GM23248 (cell line): ENCODE results near the gene THSD4. TPM values are rescaled to one million over a fixed set of nuclear protein-coding genes. Genes with fewer than 3 reads are reported as not detected.

Source experiments
- DNase-seq: peaks from one replicate; pipeline ENCODE4 v3.0.0-alpha.2; 2015
- H2AFZ ChIP-seq: fragments of 200-600 bp; sonication (generic); 2 replicates; pipeline ENCODE4 v1.6.1; 2016; ENCODE audit warnings: antibody characterized with exemption
- H3F3A ChIP-seq: fragments of 200-600 bp; sonication (generic); 2 replicates; pipeline ENCODE4 v1.6.1; 2016; ENCODE audit warnings: mild to moderate bottlenecking, antibody characterized with exemption, mixed run types; ENCODE audit not compliant: insufficient read depth
- H3K27ac ChIP-seq: fragments of 200-600 bp; sonication (generic); 2 replicates; pipeline ENCODE4 v1.5.1; 2016; ENCODE audit warnings: mild to moderate bottlenecking
- H3K27me3 ChIP-seq: fragments of 200-600 bp; sonication (generic); replicated peaks from 2 replicates; pipeline ENCODE4 v1.6.1; 2016; ENCODE audit warnings: mild to moderate bottlenecking; ENCODE audit not compliant: insufficient read depth
- H3K36me3 ChIP-seq: fragments of 200-600 bp; sonication (generic); 2 replicates; pipeline ENCODE4 v1.6.1; 2016; ENCODE audit warnings: low read depth, mild to moderate bottlenecking
- H3K4me1 ChIP-seq: fragments of 200-600 bp; sonication (generic); 2 replicates; pipeline ENCODE4 v1.6.1; 2016; ENCODE audit warnings: mild to moderate bottlenecking; ENCODE audit not compliant: insufficient read depth
- H3K4me2 ChIP-seq: fragments of 200-600 bp; sonication (generic); one replicate; pipeline ENCODE4 v1.6.1; 2016; ENCODE audit warnings: mild to moderate bottlenecking; ENCODE audit not compliant: unreplicated experiment
- H3K4me3 ChIP-seq: fragments of 200-600 bp; sonication (generic); 2 replicates; pipeline ENCODE4 v1.5.1; 2016; ENCODE audit warnings: mild to moderate bottlenecking
- H3K79me2 ChIP-seq: fragments of 200-600 bp; sonication (generic); 2 replicates; pipeline ENCODE4 v1.6.1; 2016; ENCODE audit warnings: mild to moderate bottlenecking; ENCODE audit not compliant: insufficient read depth
- H3K9ac ChIP-seq: fragments of 200-600 bp; sonication (generic); 2 replicates; pipeline ENCODE4 v1.6.1; 2016; ENCODE audit warnings: mild to moderate bottlenecking
- H3K9me2 ChIP-seq: fragments of 200-600 bp; sonication (generic); 2 replicates; pipeline ENCODE4 v1.6.1; 2016; ENCODE audit warnings: mixed run types, mild to moderate bottlenecking, moderate library complexity; ENCODE audit not compliant: insufficient read depth
- H3K9me3 ChIP-seq: fragments of 200-600 bp; sonication (generic); one replicate; pipeline ENCODE4 v1.6.1; 2017; ENCODE audit warnings: low read depth
- H4K20me1 ChIP-seq: fragments of 200-600 bp; sonication (generic); 2 replicates; pipeline ENCODE4 v1.6.0; 2016; ENCODE audit not compliant: insufficient read depth
- EZH2 ChIP-seq: fragments of 200-600 bp; sonication (generic); IDR thresholded peaks from 2 replicates; pipeline ENCODE4 v1.6.1; 2018; ENCODE audit warnings: antibody characterized with exemption, mild to moderate bottlenecking; ENCODE audit not compliant: insufficient read depth, poor library complexity, severe bottlenecking
- EZH2phosphoT487 ChIP-seq: fragments of 200-600 bp; sonication (generic); IDR thresholded peaks from 2 replicates; pipeline ENCODE4 v1.6.1; 2018; ENCODE audit warnings: antibody characterized with exemption, moderate library complexity, mild to moderate bottlenecking, low read depth; ENCODE audit not compliant: insufficient read depth
- WGBS, 2 experiments: methylation state at CpG; one replicate each; pipeline ENCODE4 v1.1.6; 2015 to 2017; ENCODE audit warnings: low lambda C conversion rate in 2 of 2, low coverage in 1 of 2; ENCODE audit errors: missing lambda C conversion rate in 2 of 2; 5-methylcytosine and 5-hydroxymethylcytosine counted together
- in situ Hi-C: fragments of 300-500 bp; cut with MboI; formaldehyde crosslinking; loops from 2 replicates; pipeline ENCODE4 v1.15.0; 2020
- polyA plus RNA-seq: library from polyadenylated mRNA; unstranded; fragments of >200 nt; fragmentation: Nextera tagmentation; extraction: Ambion mirVana; gene quantifications from 2 replicates; pipeline ENCODE4 v1.2.1, GENCODE V29; 2016
- total RNA-seq: library from RNA; depleted of rRNA; stranded (reverse); fragments of >200 nt; shearing (Covaris generic); gene quantifications from 2 replicates; pipeline ENCODE4 v1.2.3, GENCODE V29; 2014

Gene THSD4
- total and polyA plus RNA-seq, 2 experiments from 2014 or later, result 14.2 to 58.9 TPM

DNA sequence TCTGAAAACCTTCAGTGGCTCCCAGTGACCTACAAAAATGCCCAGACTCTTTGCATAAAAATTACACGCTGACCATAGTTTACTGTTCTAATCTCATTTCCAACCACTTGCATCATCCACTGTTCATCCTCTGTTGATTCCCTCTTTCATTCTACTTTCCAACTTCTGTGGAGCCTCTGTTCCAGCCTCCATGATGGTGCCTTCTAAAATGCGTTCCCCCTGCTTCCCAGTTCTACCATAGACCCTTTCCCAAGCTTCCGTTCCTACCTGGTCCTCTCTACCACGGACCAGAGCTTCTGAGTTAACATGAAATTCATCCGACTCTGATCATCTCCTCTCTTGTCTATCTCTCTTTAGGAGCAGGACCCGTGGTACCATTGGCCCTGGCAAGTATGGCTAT, 127.0 kb downstream of the THSD4 start:
- no peaks in the 10 kb centered on the region for H3K79me2 ChIP-seq
- no peaks in the 10 kb centered on the region for H4K20me1 ChIP-seq
- DNase-seq, result no peak
- H2AFZ ChIP-seq, result no peak overlapping the region
- no peak overlapping the region for H3K4me3 ChIP-seq
- no peaks in the 10 kb centered on the region for H3K9me3 ChIP-seq
- no peak overlapping the region for H3K4me2 ChIP-seq
- WGBS, 2 experiments, result 94 to 97% methylated on average over 6 of the region's 6 CpGs
- H3K9ac ChIP-seq, result no peak overlapping the region
- peaks cover 18% of the 10 kb centered on the region for H3F3A ChIP-seq
- in situ Hi-C loops, result no loop called here
- H3K27ac ChIP-seq, result no peak overlapping the region
- TF ChIP-seq EZH2phosphoT487 (no peak), EZH2 (no peak)
- peaks cover 3% of the 10 kb centered on the region; the same call in 1 of the 2 replicates for H3K9me2 ChIP-seq
- H3K36me3 ChIP-seq, result peaks cover 15% of the 10 kb centered on the region; the same call in 1 of the 2 replicates
- no peaks in the 10 kb centered on the region for H3K27me3 ChIP-seq
- H3K4me1 ChIP-seq, result peaks cover 19% of the 10 kb centered on the region

DNA sequence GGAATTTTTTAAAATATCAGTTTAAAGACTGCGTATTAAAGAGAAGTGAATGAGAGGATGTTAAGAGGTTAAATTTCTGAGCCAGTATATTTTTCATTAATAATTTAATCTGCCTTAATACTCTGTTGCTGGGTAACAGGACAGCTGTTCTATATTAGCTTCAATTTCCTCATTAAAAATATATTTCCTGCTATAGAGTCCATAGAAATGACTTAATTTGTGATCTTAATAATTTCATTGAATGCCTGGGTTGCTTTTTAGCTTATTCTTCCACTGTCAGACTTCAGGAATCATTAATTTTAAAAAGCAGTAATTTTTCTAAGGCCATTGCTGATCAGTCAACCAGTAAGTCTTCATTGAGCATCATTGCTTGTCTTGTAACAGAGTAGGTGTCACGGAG, 129.0 kb downstream of the THSD4 start:
- no peak for DNase-seq
- Histone ChIP-seq H3F3A (0 out of 2 replicates have a peak, but pooled peaks cover 7% of the 10 kb centered on the region), H3K36me3 (peaks cover 15% of the 10 kb centered on the region; the same call in 1 of the 2 replicates), H4K20me1 (no peaks in the 10 kb centered on the region), H3K27ac (no peak overlapping the region), H2AFZ (no peak overlapping the region), H3K4me1 (peaks cover 3% of the 10 kb centered on the region; the same call in 1 of the 2 replicates), H3K79me2 (no peaks in the 10 kb centered on the region), H3K4me3 (no peak overlapping the region), H3K27me3 (no peaks in the 10 kb centered on the region), H3K4me2 (no peak overlapping the region), H3K9ac (no peak overlapping the region), H3K9me3 (no peaks in the 10 kb centered on the region), H3K9me2 (no peaks in the 10 kb centered on the region)
- WGBS, 2 experiments, result 93 to 98% methylated on average over 2 of the region's 2 CpGs
- in situ Hi-C loops, result no loop called here
- TF ChIP-seq EZH2phosphoT487 (no peak), EZH2 (no peak)

DNA sequence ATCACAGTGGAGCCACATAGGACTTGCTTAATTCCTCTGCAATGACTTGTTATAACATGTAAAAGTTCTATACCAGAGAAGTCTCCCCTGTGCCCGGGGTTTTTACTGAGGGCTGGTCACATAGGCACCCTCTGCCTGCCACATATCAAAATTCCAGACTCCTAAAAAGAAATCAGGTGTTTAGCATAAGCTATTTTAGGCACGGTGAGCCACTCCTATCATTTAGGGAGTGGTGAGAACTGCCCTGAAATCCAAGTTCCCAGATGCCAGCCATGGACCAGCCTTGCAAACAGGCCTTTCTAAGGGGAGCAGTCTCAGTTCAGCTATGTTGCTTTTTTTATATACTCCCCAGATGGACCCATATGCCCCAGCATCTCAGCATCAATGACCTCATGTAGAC, 130.3 kb downstream of the THSD4 start:
- Histone ChIP-seq H3K27ac (no peak overlapping the region), H3K9me2 (no peaks in the 10 kb centered on the region), H3K27me3 (no peaks in the 10 kb centered on the region), H3K4me1 (0 out of 2 replicates have a peak, but pooled peaks cover 5% of the 10 kb centered on the region), H3K36me3 (peaks cover 15% of the 10 kb centered on the region; the same call in 1 of the 2 replicates), H3K9ac (no peak overlapping the region), H3K79me2 (no peaks in the 10 kb centered on the region), H3K4me2 (no peak overlapping the region), H3F3A (no peaks in the 10 kb centered on the region), H3K4me3 (no peak overlapping the region), H4K20me1 (no peaks in the 10 kb centered on the region), H2AFZ (no peak overlapping the region), H3K9me3 (no peaks in the 10 kb centered on the region)
- TF ChIP-seq EZH2 (no peak), EZH2phosphoT487 (no peak)
- in situ Hi-C loops, result no loop called here
- no peak for DNase-seq
- 82 to 87% methylated on average over 2 of the region's 2 CpGs for WGBS, 2 experiments

DNA sequence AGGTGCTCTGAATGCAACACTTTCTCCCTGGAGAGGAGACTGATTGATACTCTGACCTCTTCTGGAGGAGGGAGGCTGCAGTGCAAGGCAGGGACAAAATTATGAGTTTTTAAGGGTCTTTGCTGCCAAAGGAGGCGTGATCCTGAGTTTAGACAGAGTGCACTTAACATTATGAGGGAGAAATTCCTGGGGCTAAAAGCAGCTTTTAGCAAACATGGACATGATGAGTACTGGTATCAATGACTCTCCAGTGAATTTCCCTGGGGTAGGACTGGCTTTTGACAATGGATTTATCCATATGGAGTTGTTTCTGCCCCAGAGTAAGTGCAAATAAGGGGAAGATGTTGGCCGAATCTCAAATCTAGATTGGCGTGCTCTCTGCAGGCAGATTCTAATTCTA, 133.1 kb downstream of the THSD4 start:
- DNase-seq, result no peak
- no peak overlapping the region for H3K4me3 ChIP-seq
- no peaks in the 10 kb centered on the region for H3K9me3 ChIP-seq
- H3K4me1 ChIP-seq, result peaks cover 11% of the 10 kb centered on the region
- H3K9ac ChIP-seq, result no peak overlapping the region
- peaks cover 10% of the 10 kb centered on the region; the same call in 1 of the 2 replicates for H3K36me3 ChIP-seq
- no peak for TF ChIP-seq EZH2
- H3F3A ChIP-seq, result no peaks in the 10 kb centered on the region
- no peak overlapping the region for H3K27ac ChIP-seq
- no peaks in the 10 kb centered on the region for H4K20me1 ChIP-seq
- H3K79me2 ChIP-seq, result no peaks in the 10 kb centered on the region
- no peaks in the 10 kb centered on the region for H3K9me2 ChIP-seq
- no peak overlapping the region for H2AFZ ChIP-seq
- H3K27me3 ChIP-seq, result no peaks in the 10 kb centered on the region
- H3K4me2 ChIP-seq, result no peak overlapping the region
- in situ Hi-C loops, result no loop called here
- WGBS, 2 experiments, result 91 to 94% methylated on average over 3 of the region's 3 CpGs

DNA sequence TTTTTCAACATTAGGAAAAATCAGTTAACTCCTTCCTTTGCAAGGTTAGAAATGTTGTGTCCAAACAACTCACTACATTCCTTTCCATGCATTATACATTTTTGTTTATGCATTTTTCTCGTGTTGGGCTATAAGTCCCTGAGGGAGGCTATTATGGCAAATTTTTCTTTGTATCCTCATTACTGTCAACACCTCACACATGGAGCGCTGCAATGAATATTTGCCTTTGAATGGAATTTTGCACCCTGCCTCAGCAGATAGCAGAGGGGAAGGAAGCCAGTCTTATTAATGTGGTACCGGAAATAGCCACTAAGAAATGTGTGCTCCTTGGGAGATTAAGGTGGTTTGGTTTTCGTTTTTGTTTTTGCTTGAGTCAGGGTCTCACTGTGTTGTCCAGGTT, 134.7 kb downstream of the THSD4 start:
- in situ Hi-C loops, result no loop called here
- Histone ChIP-seq H3F3A (no peaks in the 10 kb centered on the region), H3K4me2 (no peak overlapping the region), H3K9me2 (no peaks in the 10 kb centered on the region), H3K27me3 (no peaks in the 10 kb centered on the region), H3K79me2 (no peaks in the 10 kb centered on the region), H3K36me3 (peaks cover 2% of the 10 kb centered on the region; the same call in 1 of the 2 replicates), H3K27ac (no peak overlapping the region), H4K20me1 (no peaks in the 10 kb centered on the region), H3K4me1 (peaks cover 11% of the 10 kb centered on the region), H2AFZ (no peak overlapping the region), H3K9me3 (no peaks in the 10 kb centered on the region), H3K9ac (no peak overlapping the region), H3K4me3 (no peak overlapping the region)
- TF ChIP-seq EZH2phosphoT487 (no peak), EZH2 (no peak)
- 87 to 90% methylated on average over 4 of the region's 4 CpGs for WGBS, 2 experiments
- no peak for DNase-seq
